ENCODE results near the gene MCRIP2. TPM values are rescaled to one million over a fixed set of nuclear protein-coding genes. Genes with fewer than 3 reads are reported as not detected.

Gene MCRIP2
- total and polyA plus RNA-seq, 4 experiments from 2014 or later: 28.3 to 45.5 (median 32.5) TPM

GRCh38 chr16:625117-625976 lies 16.3 kb upstream of the MCRIP2 start:
- no peaks in the 10 kb centered on the region for H3K27me3 ChIP-seq (ENCODE audit: insufficient read depth, low read length)
- Mint-ChIP-seq H3K36me3 (peaks cover 0 to 7% of the 10 kb centered on the region in 2 donors), H3K27ac (no peak overlapping the region), H3K4me1 (no peaks in the 10 kb centered on the region), H3K9me3 (no peaks in the 10 kb centered on the region), H3K4me3 (no peak overlapping the region), H3K27me3 (no peaks in the 10 kb centered on the region)
- no peak overlapping the region for H3K27ac ChIP-seq (ENCODE audit: low read depth, low read length)
- ChIA-PET CTCF (ENCODE audit: partially characterized antibody) (no interaction called here), POLR2A (ENCODE audit: partially characterized antibody) (interaction anchor here (1.3 kb wide), 1 partner anchor 11 kb away, joined by 3 read pairs; the partner anchor contains the start of gene METTL26)
- no peaks in the 10 kb centered on the region for H3K4me1 ChIP-seq (ENCODE audit: insufficient read depth, low read length)
- H3K4me3 ChIP-seq (ENCODE audit: low read length in 2 of 2): no peak overlapping the region
- peak in 1 of 5 donors; percentile 25 for DNase-seq
- no peaks in the 10 kb centered on the region for H3K36me3 ChIP-seq (ENCODE audit: insufficient read depth, low read length)
- no peaks in the 10 kb centered on the region for H3K9me3 ChIP-seq (ENCODE audit: control insufficient read depth in 1 of 2, low read length in 2 of 2)
- intact Hi-C loops (cut with micrococcal nuclease): no loop called here

DNA sequence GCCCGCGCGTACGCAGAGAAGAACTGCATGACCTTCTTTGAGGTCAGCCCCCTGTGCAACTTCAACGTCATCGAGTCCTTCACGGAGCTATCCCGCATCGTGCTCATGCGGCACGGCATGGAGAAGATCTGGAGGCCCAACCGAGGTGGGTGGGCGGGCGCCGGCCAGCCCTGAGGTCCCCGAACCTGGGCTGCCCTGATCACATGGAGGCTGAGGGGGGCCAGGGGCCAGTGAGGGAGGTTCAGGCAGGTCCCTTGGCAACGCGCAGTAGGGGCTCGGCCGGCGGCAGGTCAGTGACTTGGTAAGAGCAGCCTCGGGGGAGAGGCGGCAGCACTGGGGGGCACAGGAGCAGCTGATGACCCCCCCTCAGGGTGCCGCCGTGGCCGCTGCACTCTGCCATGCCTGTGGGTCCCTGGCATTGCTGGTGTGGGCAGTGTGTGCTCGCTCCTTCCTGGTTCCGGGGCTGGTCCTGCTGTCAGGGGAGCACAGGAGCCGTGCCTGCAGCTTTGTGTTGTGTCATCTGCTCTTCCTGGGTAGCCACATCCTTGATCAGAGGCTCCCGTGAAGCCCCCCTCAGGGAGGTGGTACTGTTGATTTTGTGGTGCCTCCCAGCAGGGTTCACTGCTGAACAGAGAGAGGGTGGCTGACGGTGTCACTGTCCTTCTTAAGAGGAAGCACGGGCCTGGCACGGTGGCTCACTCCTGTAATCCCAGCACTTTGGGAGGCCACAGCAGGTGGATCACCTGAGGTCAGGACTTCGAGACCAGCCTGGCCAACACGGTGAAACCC lies 15.5 kb upstream of the MCRIP2 start:
- intact Hi-C loops (cut with micrococcal nuclease): no loop called here
- DNase-seq: peak in 1 of 5 donors; percentile 12
- Histone ChIP-seq H3K27ac (ENCODE audit: low read depth, low read length) (no peak overlapping the region), H3K27me3 (ENCODE audit: insufficient read depth, low read length) (no peaks in the 10 kb centered on the region), H3K9me3 (ENCODE audit: control insufficient read depth in 1 of 2, low read length in 2 of 2) (no peaks in the 10 kb centered on the region), H3K36me3 (ENCODE audit: insufficient read depth, low read length) (no peaks in the 10 kb centered on the region), H3K4me1 (ENCODE audit: insufficient read depth, low read length) (peaks cover 4% of the 10 kb centered on the region), H3K4me3 (ENCODE audit: low read length in 2 of 2) (no peak overlapping the region)
- ChIA-PET POLR2A (ENCODE audit: partially characterized antibody) (no interaction called here), CTCF (ENCODE audit: partially characterized antibody) (no interaction called here)
- H3K4me1 Mint-ChIP-seq: no peaks in the 10 kb centered on the region
- no peaks in the 10 kb centered on the region for H3K9me3 Mint-ChIP-seq
- no peaks in the 10 kb centered on the region for H3K27me3 Mint-ChIP-seq
- H3K36me3 Mint-ChIP-seq: peaks cover 0 to 7% of the 10 kb centered on the region in 2 donors
- peak overlapping the region in 1 of 7 donors; percentile 53 for H3K27ac Mint-ChIP-seq
- H3K4me3 Mint-ChIP-seq: no peak overlapping the region

- Mint-ChIP-seq H3K27me3 (no peaks in the 10 kb centered on the region), H3K36me3 (peaks cover 0 to 7% of the 10 kb centered on the region in 2 donors), H3K9me3 (no peaks in the 10 kb centered on the region), H3K27ac (peak overlapping the region in 1 of 7 donors; percentile 53), H3K4me1 (no peaks in the 10 kb centered on the region), H3K4me3 (no peak overlapping the region)
- intact Hi-C loops (cut with micrococcal nuclease): no loop called here
- no peak overlapping the region for H3K4me3 ChIP-seq (ENCODE audit: low read length in 2 of 2)
- ChIA-PET POLR2A (ENCODE audit: partially characterized antibody) (no interaction called here), CTCF (ENCODE audit: partially characterized antibody) (no interaction called here)
- DNase-seq: peak in 1 of 5 donors; percentile 2
- no peaks in the 10 kb centered on the region for H3K36me3 ChIP-seq (ENCODE audit: insufficient read depth, low read length)
- no peak overlapping the region for H3K27ac ChIP-seq (ENCODE audit: low read depth, low read length)
- H3K27me3 ChIP-seq (ENCODE audit: insufficient read depth, low read length): no peaks in the 10 kb centered on the region
- H3K4me1 ChIP-seq (ENCODE audit: insufficient read depth, low read length): peaks cover 5% of the 10 kb centered on the region
- no peaks in the 10 kb centered on the region for H3K9me3 ChIP-seq (ENCODE audit: control insufficient read depth in 1 of 2, low read length in 2 of 2)
These were observed 14.7 kb upstream of the MCRIP2 start for GRCh38 chr16:626787-627453.

GRCh38 chr16:627454-628239 lies 14.0 kb upstream of the MCRIP2 start:
- no peaks in the 10 kb centered on the region for H3K9me3 ChIP-seq (ENCODE audit: control insufficient read depth in 1 of 2, low read length in 2 of 2)
- POLR2A ChIA-PET (ENCODE audit: partially characterized antibody): no interaction called here
- H3K27me3 ChIP-seq (ENCODE audit: insufficient read depth, low read length): no peaks in the 10 kb centered on the region
- H3K4me1 Mint-ChIP-seq: no peaks in the 10 kb centered on the region
- no peak overlapping the region for H3K27ac Mint-ChIP-seq
- no peak overlapping the region for H3K4me3 ChIP-seq (ENCODE audit: low read length in 2 of 2)
- no peaks in the 10 kb centered on the region for H3K27me3 Mint-ChIP-seq
- H3K4me1 ChIP-seq (ENCODE audit: insufficient read depth, low read length): peaks cover 5% of the 10 kb centered on the region
- intact Hi-C loops (cut with micrococcal nuclease): no loop called here
- H3K9me3 Mint-ChIP-seq: no peaks in the 10 kb centered on the region
- H3K36me3 ChIP-seq (ENCODE audit: insufficient read depth, low read length): no peaks in the 10 kb centered on the region
- no peak overlapping the region for H3K4me3 Mint-ChIP-seq
- CTCF ChIA-PET (ENCODE audit: partially characterized antibody): no interaction called here
- peaks cover 0 to 7% of the 10 kb centered on the region in 2 donors for H3K36me3 Mint-ChIP-seq
- H3K27ac ChIP-seq (ENCODE audit: low read depth, low read length): no peak overlapping the region
- peak in 1 of 5 donors; percentile 17 for DNase-seq

- intact Hi-C loops (cut with micrococcal nuclease): no loop called here
- H3K27me3 Mint-ChIP-seq: no peaks in the 10 kb centered on the region
- H3K4me3 ChIP-seq (ENCODE audit: low read length in 2 of 2): no peak overlapping the region
- H3K4me1 ChIP-seq (ENCODE audit: insufficient read depth, low read length): peaks cover 5% of the 10 kb centered on the region
- no peaks in the 10 kb centered on the region for H3K4me1 Mint-ChIP-seq
- no peaks in the 10 kb centered on the region for H3K9me3 ChIP-seq (ENCODE audit: control insufficient read depth in 1 of 2, low read length in 2 of 2)
- peaks cover 0 to 7% of the 10 kb centered on the region in 2 donors for H3K36me3 Mint-ChIP-seq
- H3K36me3 ChIP-seq (ENCODE audit: insufficient read depth, low read length): no peaks in the 10 kb centered on the region
- DNase-seq: peak in 1 of 5 donors; percentile 15
- no peak overlapping the region for H3K27ac ChIP-seq (ENCODE audit: low read depth, low read length)
- H3K27me3 ChIP-seq (ENCODE audit: insufficient read depth, low read length): no peaks in the 10 kb centered on the region
- H3K9me3 Mint-ChIP-seq: no peaks in the 10 kb centered on the region
- CTCF ChIA-PET (ENCODE audit: partially characterized antibody): no interaction called here
- H3K4me3 Mint-ChIP-seq: no peak overlapping the region
- no peak overlapping the region for H3K27ac Mint-ChIP-seq
- POLR2A ChIA-PET (ENCODE audit: partially characterized antibody): no interaction called here
These were observed 13.1 kb upstream of the MCRIP2 start for GRCh38 chr16:628321-629061.

GRCh38 chr16:629185-629832 lies 12.3 kb upstream of the MCRIP2 start:
- no peak overlapping the region for H3K4me3 Mint-ChIP-seq
- ChIA-PET POLR2A (ENCODE audit: partially characterized antibody) (interaction anchor here (1.0 kb wide), 1 partner anchor 9 kb away, joined by 3 read pairs; no protein-coding TSS in a partner anchor), CTCF (ENCODE audit: partially characterized antibody) (no interaction called here)
- no peaks in the 10 kb centered on the region for H3K9me3 Mint-ChIP-seq
- H3K27ac Mint-ChIP-seq: no peak overlapping the region
- no peaks in the 10 kb centered on the region for H3K27me3 ChIP-seq (ENCODE audit: insufficient read depth, low read length)
- peaks cover 5% of the 10 kb centered on the region for H3K4me1 ChIP-seq (ENCODE audit: insufficient read depth, low read length)
- no peaks in the 10 kb centered on the region for H3K9me3 ChIP-seq (ENCODE audit: control insufficient read depth in 1 of 2, low read length in 2 of 2)
- H3K27me3 Mint-ChIP-seq: no peaks in the 10 kb centered on the region
- no peaks in the 10 kb centered on the region for H3K4me1 Mint-ChIP-seq
- H3K4me3 ChIP-seq (ENCODE audit: low read length in 2 of 2): no peak overlapping the region
- intact Hi-C loops (cut with micrococcal nuclease): no loop called here
- H3K36me3 Mint-ChIP-seq: peaks cover 0 to 7% of the 10 kb centered on the region in 2 donors
- H3K27ac ChIP-seq (ENCODE audit: low read depth, low read length): no peak overlapping the region
- H3K36me3 ChIP-seq (ENCODE audit: insufficient read depth, low read length): no peaks in the 10 kb centered on the region
- DNase-seq: peak in 1 of 5 donors; percentile 14

Measured in CD4-positive, alpha-beta memory T cell (primary cell).